ENCODE measurements around the gene RBM42. TPM values are rescaled to one million over a fixed set of nuclear protein-coding genes. Genes with fewer than 3 reads are reported as not detected.

The RBM42 gene
- total and polyA plus RNA-seq, 2 of the 13 experiments (the other 11 are each of a cell fraction or from before 2014, with no cell fraction given), result 27.2 to 55.3 TPM

GRCh38 chr19:35585848-35586247 lies 43.0 kb upstream of the RBM42 start, which contains the start of gene PMIS2:
Gene PMIS2, plus strand, starts transcription at chr19:35586173. Its CDS starts 87 bp downstream, at chr19:35586260.
- Histone ChIP-seq H4K20me1 (ENCODE audit: insufficient read depth, low read length) (no peaks in the 10 kb centered on the region), H3K27ac (ENCODE audit: extremely low read length, insufficient read depth, low read length) (no peak within 1 kb of the TSS), H3K4me3 (replicated peaks in 1 of 3; ENCODE audit: insufficient read depth in 1 of 3, low read depth in 2 of 3, low read length in 3 of 3) (no peak within 1 kb of the TSS), H3K4me1 (ENCODE audit: insufficient read depth, low read length) (no peaks in the 10 kb centered on the region), H3K9me3 (ENCODE audit: low read length) (no peaks in the 10 kb centered on the region), H3K27me3 (ENCODE audit: control insufficient read depth in 1 of 2, insufficient read depth in 2 of 2, low read length in 2 of 2) (peaks cover 1 to 9% of the 10 kb centered on the region in 2 experiments; a peak in 4 of 5 replicates), H3K4me2 (ENCODE audit: low read depth, low read length) (no peak within 1 kb of the TSS), H3K79me2 (ENCODE audit: insufficient read depth, low read length) (no peaks in the 10 kb centered on the region), H2AFZ (ENCODE audit: low read length) (no peak within 1 kb of the TSS), H3K9ac (ENCODE audit: insufficient read depth, low read depth, low read length) (no peak within 1 kb of the TSS), H3K36me3 (replicated peaks in 1 of 2; ENCODE audit: control insufficient read depth in 1 of 2, insufficient read depth in 2 of 2, low read length in 2 of 2) (no peaks in the 10 kb centered on the region)
- CTCF ChIA-PET (ENCODE audit: low intra/inter-chr PET ratio, low total read pairs), result no interaction called here
- FAIRE-seq (no peak), DNase-seq (ENCODE audit: low spot score) (no peak), ATAC-seq (no peak; the same call in 1 of the 3 replicates)
- no TSS peak for BruUV-seq (replicated peaks)
- POLR2A ChIA-PET, result no interaction called here
- intact Hi-C loops (cut with micrococcal nuclease; ENCODE audit: unreplicated experiment) (no loop called here), in situ Hi-C loops (cut with HindIII; ENCODE audit: extremely low pct_ligation_motif_present, low pct_unique_long_range_greater_than_20kb) (no loop called here)
- TF ChIP-seq TMF1 (CRISPR knock-in tag; IDR thresholded peaks at IDR 0.05; ENCODE audit: low read depth) (no peak), NFYC (CRISPR knock-in tag; IDR thresholded peaks at IDR 0.05) (peak; percentile 31; the same call in 1 of the 2 replicates), NFYB (CRISPR knock-in tag; IDR thresholded peaks at IDR 0.05) (peak; percentile 31; the same call in 1 of the 2 replicates)
- 72% methylated on average over 6 of the region's 16 CpGs for WGBS (ENCODE audit: low lambda C conversion rate)

GRCh38 chr19:35587321-35587720 lies 41.5 kb upstream of the RBM42 start:
- Histone ChIP-seq H3K9me3 (ENCODE audit: low read length) (no peaks in the 10 kb centered on the region), H3K27me3 (ENCODE audit: control insufficient read depth in 1 of 2, insufficient read depth in 2 of 2, low read length in 2 of 2) (peaks cover 1 to 9% of the 10 kb centered on the region in 2 experiments; a peak in 4 of 5 replicates), H3K4me1 (ENCODE audit: insufficient read depth, low read length) (no peaks in the 10 kb centered on the region), H3K36me3 (replicated peaks in 1 of 2; ENCODE audit: control insufficient read depth in 1 of 2, insufficient read depth in 2 of 2, low read length in 2 of 2) (no peaks in the 10 kb centered on the region), H3K4me2 (ENCODE audit: low read depth, low read length) (no peak overlapping the region), H3K9ac (ENCODE audit: insufficient read depth, low read depth, low read length) (no peak overlapping the region), H3K27ac (ENCODE audit: extremely low read length, insufficient read depth, low read length) (no peak overlapping the region), H4K20me1 (ENCODE audit: insufficient read depth, low read length) (no peaks in the 10 kb centered on the region), H3K79me2 (ENCODE audit: insufficient read depth, low read length) (no peaks in the 10 kb centered on the region), H2AFZ (ENCODE audit: low read length) (no peak overlapping the region), H3K4me3 (replicated peaks in 1 of 3; ENCODE audit: insufficient read depth in 1 of 3, low read depth in 2 of 3, low read length in 3 of 3) (no peak overlapping the region)
- ATAC-seq (no peak), FAIRE-seq (no peak), DNase-seq (ENCODE audit: low spot score) (no peak)
- WGBS (ENCODE audit: low lambda C conversion rate), result 0% methylated on average over 1 of the region's 1 CpG
- in situ Hi-C loops (cut with HindIII; ENCODE audit: extremely low pct_ligation_motif_present, low pct_unique_long_range_greater_than_20kb), result no loop called here
- CTCF ChIA-PET (ENCODE audit: low intra/inter-chr PET ratio, low total read pairs), result no interaction called here
- POLR2A ChIA-PET, result no interaction called here
- BruUV-seq (replicated peaks), result no TSS peak
- TF ChIP-seq SRSF9 (IDR thresholded peaks at IDR 0.05; ENCODE audit: borderline replicate concordance, insufficient read depth, low read depth, low read length, poor library complexity, severe bottlenecking) (no peak), ZNF431 (CRISPR knock-in tag; IDR thresholded peaks at IDR 0.05; ENCODE audit: borderline replicate concordance, low read depth) (no peak), POLR2AphosphoS5 (IDR thresholded peaks at IDR 0.05; ENCODE audit: low read depth, low read length) (no peak), NFE2L2 (IDR thresholded peaks at IDR 0.05; ENCODE audit: low read length) (no peak), ZNF143 (CRISPR knock-in tag; IDR thresholded peaks at IDR 0.05) (no peak), SRSF4 (IDR thresholded peaks at IDR 0.05; ENCODE audit: low read depth, low read length, poor library complexity, severe bottlenecking) (no peak), ZNF720 (CRISPR knock-in tag; IDR thresholded peaks at IDR 0.05) (no peak), ZNF33A (CRISPR knock-in tag; IDR thresholded peaks at IDR 0.05; ENCODE audit: borderline replicate concordance) (no peak), ZBTB20 (CRISPR knock-in tag; IDR thresholded peaks at IDR 0.05; ENCODE audit: borderline replicate concordance, low read depth) (no peak), RELA (CRISPR knock-in tag; IDR thresholded peaks at IDR 0.05) (no peak), IKZF5 (CRISPR knock-in tag; IDR thresholded peaks at IDR 0.05) (no peak), LCORL (IDR thresholded peaks at IDR 0.05) (no peak), LCORL (CRISPR knock-in tag; IDR thresholded peaks at IDR 0.05) (no peak), PHB2 (IDR thresholded peaks at IDR 0.05; ENCODE audit: partially characterized antibody) (no peak)
- intact Hi-C loops (cut with micrococcal nuclease; ENCODE audit: unreplicated experiment), result no loop called here
